ENCODE results near the gene MPPED2. TPM values are rescaled to one million over a fixed set of nuclear protein-coding genes. Genes with fewer than 3 reads are reported as not detected.

Gene MPPED2
- polyA plus RNA-seq, 3 donors, result 0.29 to 0.59 (median 0.52) TPM

- no peak for DNase-seq
- Histone ChIP-seq H3K9ac (ENCODE audit: insufficient read depth, low read length, poor library complexity, severe bottlenecking) (no peak overlapping the region), H3K27me3 (ENCODE audit: control insufficient read depth in 2 of 2, insufficient read depth in 2 of 2, low read length in 2 of 2) (no peaks in the 10 kb centered on the region), H3K79me2 (ENCODE audit: insufficient read depth, low read length) (no peaks in the 10 kb centered on the region), H3K36me3 (replicated peaks in 1 of 2; ENCODE audit: control insufficient read depth in 1 of 2, insufficient read depth in 2 of 2, low read length in 2 of 2) (no peaks in the 10 kb centered on the region), H3K4me1 (ENCODE audit: control insufficient read depth in 1 of 2, insufficient read depth in 2 of 2, low read length in 2 of 2) (no peaks in the 10 kb centered on the region), H3K4me2 (replicated peaks; ENCODE audit: extremely low read depth, low read length, poor library complexity, severe bottlenecking) (no peak overlapping the region), H3K4me3 (replicated peaks in 1 of 3; ENCODE audit: low read depth in 2 of 3, low read length in 3 of 3) (no peak overlapping the region), H3K9me3 (replicated peaks in 1 of 2; ENCODE audit: control insufficient read depth in 1 of 2, insufficient read depth in 1 of 2, low read length in 2 of 2) (no peaks in the 10 kb centered on the region), H2AFZ (ENCODE audit: insufficient read depth, low read depth, low read length, poor library complexity, severe bottlenecking) (no peak overlapping the region), H3K27ac (ENCODE audit: low read depth in 1 of 2, low read length in 2 of 2) (no peak overlapping the region), H4K20me1 (ENCODE audit: insufficient read depth, low read length) (no peaks in the 10 kb centered on the region)
- H3K36me3 Mint-ChIP-seq, result no peaks in the 10 kb centered on the region
- H3K4me3 Mint-ChIP-seq, result no peak overlapping the region
- intact Hi-C loops (cut with micrococcal nuclease), result no loop called here
- H3K9me3 Mint-ChIP-seq, result peaks cover 0 to 7% (median 0%) of the 10 kb centered on the region in 7 donors
- WGBS (ENCODE audit: insufficient coverage), result 38% methylated on average over 1 of the region's 2 CpGs
- peaks cover 0 to 2% (median 0%) of the 10 kb centered on the region in 3 donors for H3K27me3 Mint-ChIP-seq (ENCODE audit: low read depth in 3 of 3)
- H3K4me1 Mint-ChIP-seq, result no peaks in the 10 kb centered on the region
- H3K27ac Mint-ChIP-seq, result no peak overlapping the region
- no peak for TF ChIP-seq CTCF (IDR thresholded peaks at IDR 0.05)
Measured at GRCh38 chr11:30412509-30412908, 173.6 kb downstream of the MPPED2 start.

- Mint-ChIP-seq H3K36me3 (no peaks in the 10 kb centered on the region), H3K9me3 (peaks cover 0 to 7% (median 0%) of the 10 kb centered on the region in 7 donors), H3K27ac (no peak overlapping the region), H3K27me3 (ENCODE audit: low read depth in 3 of 3) (peaks cover 0 to 2% (median 0%) of the 10 kb centered on the region in 3 donors), H3K4me1 (no peaks in the 10 kb centered on the region), H3K4me3 (no peak overlapping the region)
- Histone ChIP-seq H3K27me3 (ENCODE audit: control insufficient read depth in 2 of 2, insufficient read depth in 2 of 2, low read length in 2 of 2) (no peaks in the 10 kb centered on the region), H3K79me2 (ENCODE audit: insufficient read depth, low read length) (no peaks in the 10 kb centered on the region), H3K9me3 (replicated peaks in 1 of 2; ENCODE audit: control insufficient read depth in 1 of 2, insufficient read depth in 1 of 2, low read length in 2 of 2) (no peaks in the 10 kb centered on the region), H2AFZ (ENCODE audit: insufficient read depth, low read depth, low read length, poor library complexity, severe bottlenecking) (no peak overlapping the region), H4K20me1 (ENCODE audit: insufficient read depth, low read length) (no peaks in the 10 kb centered on the region), H3K9ac (ENCODE audit: insufficient read depth, low read length, poor library complexity, severe bottlenecking) (no peak overlapping the region), H3K4me3 (replicated peaks in 1 of 3; ENCODE audit: low read depth in 2 of 3, low read length in 3 of 3) (no peak overlapping the region), H3K36me3 (replicated peaks in 1 of 2; ENCODE audit: control insufficient read depth in 1 of 2, insufficient read depth in 2 of 2, low read length in 2 of 2) (no peaks in the 10 kb centered on the region), H3K27ac (ENCODE audit: low read depth in 1 of 2, low read length in 2 of 2) (no peak overlapping the region), H3K4me2 (replicated peaks; ENCODE audit: extremely low read depth, low read length, poor library complexity, severe bottlenecking) (no peak overlapping the region), H3K4me1 (ENCODE audit: control insufficient read depth in 1 of 2, insufficient read depth in 2 of 2, low read length in 2 of 2) (no peaks in the 10 kb centered on the region)
- TF ChIP-seq CTCF (IDR thresholded peaks at IDR 0.05), result no peak
- no peak for DNase-seq
- WGBS (ENCODE audit: insufficient coverage), result no CpG with 5 or more reads among the region's 7 CpGs
- intact Hi-C loops (cut with micrococcal nuclease), result no loop called here
Measured at GRCh38 chr11:30411383-30411782, 174.8 kb downstream of the MPPED2 start.

Measured in CD14-positive monocyte (primary cell).